Measurements from ENCODE around the gene SSMEM1. TPM values are rescaled to one million over a fixed set of nuclear protein-coding genes. Genes with fewer than 3 reads are reported as not detected.

The SSMEM1 gene
- total RNA-seq, 1 experiment from 2014 or later: not detected

- H3K56ac ChIP-seq (ENCODE audit: insufficient read length, low read depth, low read length): no peak overlapping the region
- Mint-ChIP-seq H3K27me3 (ENCODE audit: low read depth) (no peaks in the 10 kb centered on the region), H3K4me3 (no peak overlapping the region), H3K4me1 (no peaks in the 10 kb centered on the region), H3K9me3 (no peaks in the 10 kb centered on the region; a peak in 1 of 5 replicates), H3K27ac (0 out of 7 replicates have a peak overlapping the region, but pooled peaks of 1 of the 3 experiments have one; percentile 10), H3K36me3 (ENCODE audit: insufficient read depth in 1 of 3, low read depth in 3 of 3) (peaks cover 22 to 62% (median 51%) of the 10 kb centered on the region in 3 experiments; a peak in 6 of 7 replicates)
- no peak for TF ChIP-seq CTCF (conservative IDR thresholded peaks at IDR 0.05)
- H2BK20ac ChIP-seq (ENCODE audit: low read depth, low read length, poor library complexity, severe bottlenecking): no peak overlapping the region
- no peaks in the 10 kb centered on the region for H3K79me2 ChIP-seq (ENCODE audit: insufficient read depth, low read length)
- no peaks in the 10 kb centered on the region for H3K9me3 ChIP-seq (ENCODE audit: control insufficient read depth, low read depth, low read length)
- no peak overlapping the region for H3K4ac ChIP-seq (ENCODE audit: low read depth, low read length)
- no peak overlapping the region for H2AFZ ChIP-seq (ENCODE audit: low read length)
- no peak overlapping the region for H3K9ac ChIP-seq (ENCODE audit: extremely low read depth, insufficient read length, low read length)
- H2AK5ac ChIP-seq (ENCODE audit: insufficient read length, low read length): no peak overlapping the region
- H4K20me1 ChIP-seq (ENCODE audit: control insufficient read depth, insufficient read depth, insufficient read length): no peaks in the 10 kb centered on the region
- no peak overlapping the region for H3K14ac ChIP-seq (ENCODE audit: insufficient read depth, low read length)
- no peak overlapping the region for H3K4me2 ChIP-seq (ENCODE audit: insufficient read depth, insufficient read length, low read length)
- H3T11ph ChIP-seq (ENCODE audit: low read length): no peak overlapping the region
- no peaks in the 10 kb centered on the region for H3K27me3 ChIP-seq (ENCODE audit: insufficient read depth, low read length)
- H2BK5ac ChIP-seq (ENCODE audit: insufficient read length, low read length): no peak overlapping the region
- H3K79me1 ChIP-seq (ENCODE audit: insufficient read depth, low read depth, low read length, poor library complexity, severe bottlenecking): no peaks in the 10 kb centered on the region
- H3K23ac ChIP-seq (ENCODE audit: insufficient read length, low read depth, low read length): no peak overlapping the region
- no peak overlapping the region for H3K18ac ChIP-seq (ENCODE audit: insufficient read length, low read depth, low read length)
- H4K91ac ChIP-seq (ENCODE audit: insufficient read length, low read depth, low read length): no peak overlapping the region
- H3K23me2 ChIP-seq (ENCODE audit: insufficient read length, low read depth, low read length, poor library complexity, severe bottlenecking): no peaks in the 10 kb centered on the region
- WGBS (ENCODE audit: extremely low coverage, insufficient read length, low lambda C conversion rate): no CpG with 5 or more reads among the region's 5 CpGs
- no peak overlapping the region for H3K27ac ChIP-seq (ENCODE audit: insufficient read length, low read depth, low read length)
- H4K8ac ChIP-seq (replicated peaks; ENCODE audit: insufficient read length, low read depth, low read length): no peak overlapping the region
- no peak overlapping the region for H2BK12ac ChIP-seq (ENCODE audit: insufficient read length, low read depth, low read length)
- no peaks in the 10 kb centered on the region for H3K4me1 ChIP-seq (ENCODE audit: insufficient read depth, low read length)
- no peak overlapping the region for H4K5ac ChIP-seq (ENCODE audit: insufficient read length, low read depth, low read length)
- DNase-seq: no peak
- H2BK15ac ChIP-seq (ENCODE audit: low read depth, low read length): no peak overlapping the region
- no peak overlapping the region for H2BK120ac ChIP-seq (ENCODE audit: low read depth, low read length, poor library complexity, severe bottlenecking)
Observed at GRCh38 chr7:130189343-130189742, 18.3 kb upstream of the SSMEM1 start.
